Vagina (tissue), 2 donors: ENCODE data around the gene PTTG1IP.

Experiments
- CTCF ChIP-seq, 3 experiments: fragments of 450-650 bp in 2 of 3; fragments of 200-600 bp in 1 of 3; sonication (generic) in 1 of 3; IDR thresholded peaks; one replicate each; pipeline ENCODE4 v1.5.1; 2017 to 2019; ENCODE audit warnings: antibody characterized with exemption in 3 of 3, mild to moderate bottlenecking in 2 of 3, moderate library complexity in 2 of 3
- POLR2A ChIP-seq, 2 donors: fragments of 450-650 bp; IDR thresholded peaks; one replicate each; pipeline ENCODE4 v1.6.1; 2017; ENCODE audit warnings: antibody characterized with exemption in 2 of 2, mild to moderate bottlenecking in 2 of 2, moderate library complexity in 2 of 2
- POLR2AphosphoS5 ChIP-seq, 2 donors: sonication (generic); formaldehyde crosslinking; IDR thresholded peaks; one replicate each; pipeline ENCODE4 v1.9.0; 2017; ENCODE audit warnings: antibody characterized with exemption in 2 of 2, mild to moderate bottlenecking in 2 of 2, low read depth in 1 of 2; ENCODE audit not compliant: insufficient read depth in 1 of 2

GRCh38 chr21:44911068-44911383 lies 37.5 kb upstream of the PTTG1IP start:
- TF ChIP-seq CTCF (IDR thresholded peaks at IDR 0.05) (no peak), POLR2AphosphoS5 (IDR thresholded peaks at IDR 0.05; ENCODE audit: insufficient read depth in 1 of 2, low read depth in 1 of 2) (no peak), POLR2A (IDR thresholded peaks at IDR 0.05) (no peak)
